Activated naive CD8-positive, alpha-beta T cell treated with anti-CD3 and anti-CD28 coated beads, Interleukin-2, amount 50 U/mL, for 16 hours (primary cell): ENCODE results near the gene UNC79.

Source experiments
- DNase-seq: peaks from one replicate; pipeline ENCODE4 v3.0.0-alpha.2; 2020; ENCODE audit warnings: low read depth, low spot score

UNC79 gene

GRCh38 chr14:93748208-93749075, 317.7 kb downstream of the UNC79 start:
- no peak for DNase-seq

DNA sequence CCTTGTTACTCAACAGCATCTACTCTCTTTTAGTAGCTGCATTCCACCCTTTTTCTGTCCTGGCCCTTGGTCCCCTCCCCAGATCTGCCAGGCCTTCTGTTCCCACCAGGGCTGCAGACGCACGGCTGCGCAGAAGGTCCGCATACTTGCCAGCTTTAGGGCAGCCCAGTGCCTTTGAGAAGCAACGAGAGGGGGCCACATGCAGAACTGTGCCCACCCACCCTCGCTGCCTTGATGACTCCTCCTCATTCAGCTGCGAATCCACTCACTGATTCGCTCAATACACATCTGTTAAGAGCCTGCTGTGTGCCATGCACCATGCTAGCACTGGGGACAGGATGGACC, 318.3 kb downstream of the UNC79 start:
- no peak for DNase-seq

DNA sequence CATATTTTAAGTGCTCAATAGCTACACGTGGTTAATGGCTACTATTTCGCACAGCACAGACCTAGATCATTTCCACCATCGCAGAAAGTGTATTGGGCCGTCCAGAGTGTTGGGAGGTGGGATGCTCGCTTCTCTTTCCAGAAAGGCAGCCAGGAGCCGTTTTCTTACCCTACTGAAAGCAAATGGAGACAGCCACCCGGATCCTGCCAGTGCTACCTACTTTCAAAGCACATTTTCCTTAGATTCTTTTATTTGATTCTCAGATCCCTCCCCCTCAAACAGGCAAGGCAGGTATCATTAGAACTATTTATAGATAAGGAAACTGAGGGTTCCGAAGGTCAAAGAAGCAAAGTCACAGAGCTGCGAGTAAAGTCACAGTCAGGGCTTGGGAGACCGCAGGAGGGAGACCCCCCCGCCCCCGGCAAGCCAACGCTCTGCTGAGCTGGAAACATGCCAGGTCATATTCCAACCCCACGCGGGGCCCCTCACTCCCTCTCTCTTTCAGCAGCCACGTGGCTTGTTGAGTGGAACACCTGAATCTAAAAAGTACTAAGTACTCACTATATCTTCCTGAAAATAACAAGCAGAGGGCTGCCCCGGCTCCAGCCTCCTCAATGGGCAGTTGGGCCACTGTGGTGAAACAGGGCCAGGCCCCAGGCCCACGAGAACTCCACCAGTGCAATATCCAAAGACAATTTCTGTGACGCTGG, 321.4 kb downstream of the UNC79 start:
- no peak for DNase-seq

GRCh38 chr14:93752980-93753561, 322.3 kb downstream of the UNC79 start:
- no peak for DNase-seq

DNA sequence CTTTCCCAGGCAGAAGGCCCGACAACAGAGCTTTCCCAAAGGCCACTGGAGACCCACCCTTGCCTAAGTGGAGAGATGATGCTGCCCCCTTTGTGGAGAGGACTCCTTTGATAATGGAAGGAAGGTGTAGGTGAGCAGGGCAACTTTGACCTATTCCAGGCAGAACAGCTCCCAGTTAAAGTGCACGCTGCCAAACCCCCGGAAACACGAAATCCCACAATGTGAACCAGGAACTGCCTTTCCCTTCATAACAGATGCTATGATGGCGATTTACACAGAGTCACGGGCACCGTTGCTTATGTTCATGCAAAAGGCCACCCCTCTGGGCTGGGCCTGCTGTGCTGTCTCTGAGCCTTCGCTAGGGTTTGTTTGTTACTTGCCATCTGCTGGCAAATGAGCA, 322.9 kb downstream of the UNC79 start:
- no peak for DNase-seq

DNA sequence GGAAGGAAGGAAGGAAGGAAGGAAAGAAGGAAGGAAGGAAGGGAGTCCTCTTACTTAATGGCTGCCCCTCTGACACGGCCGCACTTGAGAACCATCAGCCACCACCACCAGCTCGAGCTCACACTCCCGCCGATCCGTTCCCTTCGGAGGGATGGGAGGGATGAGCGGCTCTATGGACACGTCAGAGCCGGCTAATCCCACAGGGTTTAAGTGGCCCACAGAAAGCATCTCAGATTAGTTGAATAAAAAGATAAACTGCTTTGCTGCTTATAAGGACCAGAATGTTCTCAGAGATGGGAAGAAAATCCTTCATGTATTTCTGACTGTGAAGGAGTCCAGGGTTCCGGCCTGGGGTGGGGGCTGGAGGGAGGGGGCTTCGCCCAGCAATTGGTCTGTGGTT, 326.5 kb downstream of the UNC79 start:
- no peak for DNase-seq
